Prostate gland (tissue), 2 donors: ENCODE results near the gene WDR1. TPM values are rescaled to one million over a fixed set of nuclear protein-coding genes. Genes with fewer than 3 reads are reported as not detected.

Experiments used
- DNase-seq: peaks from one replicate; pipeline ENCODE4 v3.0.0-alpha.2; 2019; ENCODE audit warnings: low spot score
- H3K27ac ChIP-seq, 2 donors: fragments of 200-600 bp; sonication (generic); 2 replicates each; pipeline ENCODE4 v1.5.1; 2017 to 2019
- H3K27me3 ChIP-seq: fragments of 200-600 bp; sonication (generic); replicated peaks from 2 replicates; pipeline ENCODE4 v1.5.1; 2019; ENCODE audit not compliant: insufficient read depth
- H3K36me3 ChIP-seq, 2 donors: fragments of 200-600 bp; sonication (generic); 1 replicate in 1 of 2; 2 replicates in 1 of 2; pipeline versions ENCODE4 v1.5.1 to v1.8.1; 2017 to 2019
- H3K4me1 ChIP-seq: fragments of 200-600 bp; sonication (generic); replicated peaks from 2 replicates; pipeline ENCODE4 v1.5.1; 2019
- H3K4me3 ChIP-seq, 2 donors: fragments of 200-600 bp; sonication (generic); 2 replicates each; pipeline ENCODE4 v1.5.1; 2017 to 2019
- H3K9me3 ChIP-seq: fragments of 200-600 bp; sonication (generic); 2 replicates; pipeline ENCODE4 v1.5.1; 2017
- POLR2A ChIP-seq: fragments of 450-650 bp; IDR thresholded peaks from one replicate; pipeline ENCODE4 v1.6.1; 2016; ENCODE audit warnings: antibody characterized with exemption, mild to moderate bottlenecking
- POLR2AphosphoS5 ChIP-seq: sonication (generic); formaldehyde crosslinking; IDR thresholded peaks from one replicate; pipeline ENCODE4 v1.6.1; 2017; ENCODE audit warnings: antibody characterized with exemption
- WGBS: methylation state at CpG from one replicate; pipeline ENCODE4 v1.1.5; 2018; 5-methylcytosine and 5-hydroxymethylcytosine counted together
- intact Hi-C: fragments of 100-400 bp; cut with DNase I; formaldehyde crosslinking; loops from one replicate; pipeline ENCODE4 v1.14.2; 2022
- total RNA-seq, 2 donors: library from RNA; depleted of rRNA; stranded (reverse); fragments of >200 nt; gene quantifications; one replicate each; pipeline ENCODE4 v1.1.0, GENCODE V29; 2016
- TF ChIP-seq, protein P1 (sequence below), 4 experiments: fragments of 200-600 bp in 2 of 4; fragments of 450-650 bp in 2 of 4; sonication (generic) in 2 of 4; IDR thresholded peaks; 1 replicate in 3 of 4; 2 replicates in 1 of 4; pipeline ENCODE4 v1.5.1; 2016 to 2019; ENCODE audit warnings: antibody characterized with exemption in 4 of 4, mild to moderate bottlenecking in 2 of 4, moderate library complexity in 2 of 4

WDR1 gene
- total RNA-seq, 2 donors from 2014 or later, result 127 to 171 TPM

DNA sequence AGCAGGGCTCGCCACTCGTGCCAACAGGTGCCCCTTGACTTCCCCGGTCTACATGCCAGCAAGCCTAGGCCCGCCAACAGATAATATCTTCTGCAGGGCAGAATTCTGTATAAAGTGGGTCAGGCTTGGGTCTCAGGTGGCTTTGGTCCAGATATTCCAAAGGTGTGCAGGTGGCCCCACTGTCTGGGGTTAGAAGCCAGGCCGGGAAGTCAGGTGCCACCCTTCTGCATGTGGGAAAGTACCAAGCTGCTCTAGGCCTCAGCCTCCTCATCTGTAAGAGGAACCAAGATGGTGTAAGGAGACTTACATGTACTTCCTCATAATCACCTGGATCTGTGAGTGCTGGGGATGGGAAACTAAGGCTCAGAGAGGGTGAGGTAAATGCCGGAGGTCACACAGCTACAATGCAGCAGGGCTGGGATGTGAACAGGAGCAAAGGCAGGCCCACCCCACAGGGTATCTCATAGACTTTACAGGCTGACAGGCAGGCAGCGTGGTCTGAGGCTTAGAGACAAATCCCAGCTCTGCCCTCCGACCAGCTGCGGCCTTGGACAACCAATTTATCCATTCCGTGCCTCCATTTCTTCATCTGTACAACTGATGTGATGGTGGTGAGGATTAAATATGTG is 35.9 kb downstream of the WDR1 start:
- H3K4me3 ChIP-seq, result no peak overlapping the region
- H3K27ac ChIP-seq, result no peak overlapping the region
- 52% methylated on average over 10 of the region's 10 CpGs for WGBS
- H3K36me3 ChIP-seq, result peaks cover 26 to 55% of the 10 kb centered on the region in 2 donors
- intact Hi-C loops, result no loop called here
- H3K27me3 ChIP-seq, result no peaks in the 10 kb centered on the region
- no peak for DNase-seq
- H3K4me1 ChIP-seq, result no peaks in the 10 kb centered on the region
- no peaks in the 10 kb centered on the region for H3K9me3 ChIP-seq
- TF ChIP-seq POLR2AphosphoS5 (no peak), POLR2A (no peak)
- TF ChIP-seq, protein P1, sequence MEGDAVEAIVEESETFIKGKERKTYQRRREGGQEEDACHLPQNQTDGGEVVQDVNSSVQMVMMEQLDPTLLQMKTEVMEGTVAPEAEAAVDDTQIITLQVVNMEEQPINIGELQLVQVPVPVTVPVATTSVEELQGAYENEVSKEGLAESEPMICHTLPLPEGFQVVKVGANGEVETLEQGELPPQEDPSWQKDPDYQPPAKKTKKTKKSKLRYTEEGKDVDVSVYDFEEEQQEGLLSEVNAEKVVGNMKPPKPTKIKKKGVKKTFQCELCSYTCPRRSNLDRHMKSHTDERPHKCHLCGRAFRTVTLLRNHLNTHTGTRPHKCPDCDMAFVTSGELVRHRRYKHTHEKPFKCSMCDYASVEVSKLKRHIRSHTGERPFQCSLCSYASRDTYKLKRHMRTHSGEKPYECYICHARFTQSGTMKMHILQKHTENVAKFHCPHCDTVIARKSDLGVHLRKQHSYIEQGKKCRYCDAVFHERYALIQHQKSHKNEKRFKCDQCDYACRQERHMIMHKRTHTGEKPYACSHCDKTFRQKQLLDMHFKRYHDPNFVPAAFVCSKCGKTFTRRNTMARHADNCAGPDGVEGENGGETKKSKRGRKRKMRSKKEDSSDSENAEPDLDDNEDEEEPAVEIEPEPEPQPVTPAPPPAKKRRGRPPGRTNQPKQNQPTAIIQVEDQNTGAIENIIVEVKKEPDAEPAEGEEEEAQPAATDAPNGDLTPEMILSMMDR (IDR thresholded peaks at IDR 0.05), result no peak

DNA sequence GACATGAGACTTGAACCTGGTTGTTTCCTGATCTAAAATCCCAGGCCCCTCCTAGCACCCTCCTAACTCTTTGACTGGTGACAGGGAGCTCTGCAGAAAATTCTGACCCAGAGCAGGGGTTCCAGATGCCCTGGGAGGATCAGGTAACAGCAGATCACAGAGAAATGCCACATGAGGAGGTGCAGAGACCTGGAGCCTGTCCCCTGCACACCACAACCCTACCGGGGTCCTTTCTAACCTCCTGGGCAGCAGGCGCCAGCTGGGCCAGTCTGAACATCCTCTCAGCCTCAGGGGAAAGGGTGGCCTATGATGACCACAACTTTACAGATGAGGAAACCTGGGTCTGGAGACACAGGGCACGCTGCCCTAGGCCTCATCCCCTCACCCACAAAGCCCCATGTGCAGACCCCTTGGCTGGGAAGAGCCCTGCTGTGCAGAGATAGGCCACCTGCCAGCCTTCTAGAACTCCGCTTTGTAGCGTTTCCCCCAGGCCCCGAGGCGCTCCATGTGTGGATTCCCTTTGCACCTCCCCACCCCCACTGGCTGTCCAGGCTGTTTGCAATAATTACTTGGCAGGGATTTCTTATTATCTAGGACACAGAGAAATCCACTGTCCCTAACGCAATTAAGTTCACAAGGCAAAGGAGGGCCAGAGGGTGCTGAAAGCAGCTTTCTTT is 36.5 kb downstream of the WDR1 start:
- 36% methylated on average over 8 of the region's 8 CpGs for WGBS
- no peak overlapping the region for H3K4me3 ChIP-seq
- no peaks in the 10 kb centered on the region for H3K4me1 ChIP-seq
- no peaks in the 10 kb centered on the region for H3K27me3 ChIP-seq
- intact Hi-C loops, result loop anchor here (5.0 kb wide), 1 partner anchor 37 kb away; the partner anchor contains the start of gene WDR1
- TF ChIP-seq POLR2AphosphoS5, result peak; percentile 17
- TF ChIP-seq, protein P1 (IDR thresholded peaks at IDR 0.05), result no peak
- H3K36me3 ChIP-seq, result peaks cover 26 to 55% of the 10 kb centered on the region in 2 donors
- no peak for DNase-seq
- no peaks in the 10 kb centered on the region for H3K9me3 ChIP-seq
- H3K27ac ChIP-seq, result no peak overlapping the region

DNA sequence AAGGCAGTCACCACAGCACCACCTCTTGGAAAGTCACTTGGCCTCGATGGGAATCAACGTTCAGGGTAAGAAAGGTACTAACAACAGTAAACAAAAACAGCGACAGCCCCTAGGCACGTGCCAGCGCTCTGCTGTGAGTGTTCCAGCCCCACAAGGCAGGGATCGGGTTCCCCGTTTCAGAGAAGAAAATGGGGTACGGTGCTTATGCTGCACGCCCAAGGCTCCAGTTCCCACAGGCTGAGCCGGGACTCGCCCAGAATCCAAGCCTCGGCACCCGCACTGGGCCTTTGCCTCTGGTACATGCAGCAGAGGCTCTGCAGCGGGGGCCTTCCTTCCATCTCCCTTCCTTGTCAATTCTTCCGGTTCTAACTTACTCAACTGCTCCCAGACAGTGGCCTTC is 37.3 kb downstream of the WDR1 start:
- no peaks in the 10 kb centered on the region for H3K4me1 ChIP-seq
- H3K4me3 ChIP-seq, result no peak overlapping the region
- DNase-seq, result no peak
- H3K36me3 ChIP-seq, result peaks cover 26 to 57% of the 10 kb centered on the region in 2 donors
- H3K9me3 ChIP-seq, result no peaks in the 10 kb centered on the region
- H3K27ac ChIP-seq, result peak overlapping the region in 1 of 2 donors; percentile 0
- 82% methylated on average over 15 of the region's 15 CpGs for WGBS
- H3K27me3 ChIP-seq, result no peaks in the 10 kb centered on the region
- TF ChIP-seq POLR2AphosphoS5 (no peak), POLR2A (no peak)
- TF ChIP-seq, protein P1 (IDR thresholded peaks at IDR 0.05), result no peak
- intact Hi-C loops, result loop anchor here (5.0 kb wide), 1 partner anchor 38 kb away; the partner anchor contains the start of gene WDR1

DNA sequence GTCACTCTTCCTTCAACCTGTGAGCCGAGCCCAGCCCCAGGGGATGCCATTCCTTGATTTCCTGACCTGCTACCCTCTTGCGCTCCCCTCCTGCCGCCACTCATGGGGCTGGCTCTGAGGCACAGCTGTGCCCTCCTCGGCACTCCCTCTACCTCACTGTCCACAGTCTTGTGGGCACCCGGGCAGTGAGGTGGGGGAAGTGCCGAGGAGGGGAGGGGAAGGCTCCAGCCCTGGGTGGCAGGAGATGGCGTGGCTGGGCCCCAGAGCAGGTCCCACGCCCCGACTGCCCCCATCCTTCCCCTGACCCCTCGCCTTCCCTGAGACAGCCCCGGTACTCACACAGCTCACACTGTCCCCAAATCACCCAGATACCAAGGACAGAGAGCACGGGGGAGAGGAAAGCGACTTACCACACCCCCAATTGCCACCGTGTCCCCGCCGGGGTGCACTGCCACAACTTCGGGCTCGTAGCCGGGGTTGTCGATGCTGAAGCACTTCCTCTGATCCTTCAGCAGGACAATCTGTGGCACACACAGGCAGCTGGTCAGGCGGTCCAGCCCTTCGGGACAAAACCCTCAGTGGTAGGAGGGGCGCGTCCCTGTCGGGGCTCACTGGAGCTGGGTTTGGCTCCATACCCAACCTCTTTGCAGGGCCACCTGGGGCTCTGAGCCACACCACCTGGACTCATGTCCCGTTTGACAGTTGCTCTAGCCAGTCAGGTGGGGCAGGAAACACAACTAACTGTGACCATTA is 37.9 kb downstream of the WDR1 start:
- intact Hi-C loops, result loop anchor here (5.0 kb wide), 1 partner anchor 39 kb away; the partner anchor contains the start of gene WDR1
- H3K4me3 ChIP-seq, result no peak overlapping the region
- no peaks in the 10 kb centered on the region for H3K4me1 ChIP-seq
- WGBS, result 91% methylated on average over 26 of the region's 26 CpGs
- TF ChIP-seq, protein P1 (IDR thresholded peaks at IDR 0.05), result no peak
- TF ChIP-seq POLR2AphosphoS5, result no peak
- TF ChIP-seq POLR2A, result no peak
- no peaks in the 10 kb centered on the region for H3K27me3 ChIP-seq
- no peaks in the 10 kb centered on the region for H3K9me3 ChIP-seq
- H3K27ac ChIP-seq, result peak overlapping the region; percentile 0 to 26
- H3K36me3 ChIP-seq, result peaks cover 26 to 53% of the 10 kb centered on the region in 2 donors
- no peak for DNase-seq
